Ammon's horn (tissue), 1 donor: ENCODE data around the gene FKBP6.
"Not testable (repeated sequence)": the region's sequence is repeated elsewhere in the genome, so short reads cannot be mapped to it uniquely, and the experiment has no call there.

Experiments used
- DNase-seq: peaks from one replicate; pipeline ENCODE4 v3.0.0-alpha.2; 2016; ENCODE audit warnings: low spot score

The FKBP6 gene

DNA sequence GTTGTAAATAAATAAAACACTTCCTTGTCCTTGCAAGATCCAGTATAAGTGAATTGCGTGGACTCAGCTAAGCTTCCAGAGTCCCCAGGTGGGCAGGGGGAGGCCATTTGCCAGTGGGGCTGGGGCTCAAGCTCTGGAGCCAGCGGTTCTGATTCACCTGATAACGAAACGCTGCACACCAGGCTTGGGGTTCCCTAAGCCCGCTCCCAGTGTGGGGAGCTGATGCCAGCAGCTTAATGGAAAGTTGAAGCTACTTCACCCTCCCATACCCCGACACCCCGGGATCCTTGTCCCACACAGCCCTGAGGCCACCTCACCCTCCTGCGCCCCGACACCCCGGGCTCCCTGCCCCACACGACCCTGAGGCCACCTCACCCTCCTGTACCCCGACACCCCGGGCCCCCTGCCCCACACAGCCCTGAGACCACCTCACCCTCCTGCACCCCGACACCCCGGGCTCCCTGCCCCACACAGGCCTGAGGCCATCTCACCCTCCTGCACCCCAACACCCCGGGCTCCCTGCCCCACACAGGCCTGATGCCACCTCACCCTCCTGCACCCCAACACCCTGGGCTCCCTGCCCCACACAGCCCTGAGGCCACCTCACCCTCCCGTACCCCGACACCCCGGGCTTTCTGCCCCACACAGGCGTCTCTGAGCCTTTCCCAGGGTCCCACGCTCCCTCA lies 30.8 kb downstream of the FKBP6 start:
- DNase-seq = peak; percentile 23

DNA sequence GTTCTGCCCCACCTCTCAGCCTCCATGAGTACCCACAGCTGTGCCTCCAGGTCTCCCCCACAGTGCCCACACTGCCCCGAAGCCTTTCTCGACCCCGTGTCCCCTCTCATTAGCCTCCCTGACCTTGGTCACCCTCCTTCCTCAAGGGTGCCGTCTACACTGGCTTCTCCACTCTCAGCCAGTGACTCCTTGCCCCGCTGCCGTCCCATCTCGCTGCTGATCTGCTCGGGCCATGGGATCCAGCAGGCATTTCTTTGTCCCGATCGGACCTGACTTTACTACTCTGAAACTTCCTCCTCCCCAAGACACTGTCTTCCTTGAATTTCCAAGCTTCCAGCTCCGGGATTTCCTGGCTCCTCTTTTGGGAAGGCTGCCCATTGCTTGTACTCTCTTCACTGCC lies 31.3 kb downstream of the FKBP6 start:
- DNase-seq = no peak

DNA sequence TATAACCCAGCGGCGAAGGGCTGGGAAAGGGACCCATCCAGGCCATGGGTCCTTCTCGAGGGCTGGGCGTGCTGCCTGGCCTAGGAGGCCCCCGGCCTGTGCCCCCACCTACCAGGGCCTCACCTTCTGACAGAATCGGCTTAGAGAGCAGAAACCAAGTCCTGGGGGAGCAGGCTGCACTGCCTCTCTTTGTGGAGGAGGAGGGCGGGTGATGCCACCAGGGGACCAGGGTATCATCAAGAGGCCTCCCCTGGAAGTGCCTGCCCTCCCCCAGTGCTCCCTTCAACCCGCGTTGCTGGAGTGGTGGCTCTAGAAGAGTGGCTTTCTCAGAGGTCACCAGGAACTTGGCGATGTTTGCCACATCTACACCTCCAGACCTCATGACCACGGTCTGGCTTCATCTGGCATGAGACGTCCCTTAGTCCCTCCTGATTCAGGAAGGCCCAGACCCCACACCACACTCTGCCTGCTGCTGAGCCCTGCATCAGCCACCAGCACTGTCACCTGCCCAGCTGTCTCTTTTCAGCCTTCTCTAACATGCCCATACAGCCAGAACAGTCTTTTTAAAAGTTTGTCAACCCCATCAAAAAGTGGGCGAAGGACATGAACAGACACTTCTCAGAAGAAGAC lies 31.9 kb downstream of the FKBP6 start:
- DNase-seq = no peak

DNA sequence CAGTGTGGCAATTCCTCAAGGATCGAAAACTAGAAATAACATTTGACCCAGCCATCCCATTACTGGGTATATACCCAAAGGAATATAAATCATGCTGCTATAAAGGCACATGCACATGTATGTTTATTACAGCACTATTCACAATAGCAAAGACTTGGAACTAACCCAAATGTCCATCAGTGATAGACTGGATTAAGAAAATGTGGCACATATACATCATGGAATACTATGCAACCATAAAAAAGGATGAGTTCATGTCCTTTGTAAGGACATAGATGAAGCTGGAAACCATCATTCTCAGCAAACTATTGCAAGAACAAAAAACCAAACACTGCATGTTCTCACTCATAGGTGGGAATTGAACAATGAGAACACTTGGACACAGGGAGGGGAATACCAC lies 32.6 kb downstream of the FKBP6 start:
- not testable (repeated sequence) for DNase-seq

DNA sequence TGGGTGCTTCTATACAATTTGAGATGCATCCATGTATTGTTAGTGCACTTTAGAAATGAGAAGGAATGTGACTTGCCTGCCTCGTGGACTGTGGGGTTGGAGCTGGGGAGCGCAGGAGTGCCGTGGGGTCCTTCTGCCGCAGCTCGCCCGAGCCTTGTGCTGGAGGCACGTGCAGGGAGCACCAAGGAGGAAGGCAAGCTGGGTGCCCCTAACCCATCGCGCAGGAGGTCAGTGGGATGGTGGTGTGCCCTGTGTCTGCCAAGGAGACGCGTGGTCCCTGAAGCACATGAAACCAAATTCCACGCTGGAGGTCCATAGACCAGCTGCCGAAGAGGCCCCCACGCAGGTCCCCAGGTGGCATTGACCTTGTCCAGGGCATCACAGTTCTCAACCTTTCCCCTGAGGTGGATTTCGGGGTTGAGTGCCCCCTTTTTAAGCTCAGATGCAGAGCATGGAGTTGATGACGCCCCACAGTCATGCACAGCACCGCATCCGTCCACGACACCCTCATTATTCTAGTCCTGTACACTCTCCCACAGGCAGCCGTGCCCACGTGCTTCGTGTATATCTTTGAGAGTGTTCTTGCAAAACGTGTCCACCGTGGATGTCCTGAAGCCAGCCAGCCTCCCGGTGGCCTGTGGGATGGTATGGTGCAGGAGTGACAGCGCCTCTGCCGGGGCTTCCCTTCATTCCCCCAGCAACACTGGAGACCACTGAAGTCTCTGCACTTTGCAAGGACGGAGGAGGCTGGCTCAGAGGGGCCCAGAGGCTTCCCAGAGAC lies 35.5 kb downstream of the FKBP6 start:
- no peak for DNase-seq

DNA sequence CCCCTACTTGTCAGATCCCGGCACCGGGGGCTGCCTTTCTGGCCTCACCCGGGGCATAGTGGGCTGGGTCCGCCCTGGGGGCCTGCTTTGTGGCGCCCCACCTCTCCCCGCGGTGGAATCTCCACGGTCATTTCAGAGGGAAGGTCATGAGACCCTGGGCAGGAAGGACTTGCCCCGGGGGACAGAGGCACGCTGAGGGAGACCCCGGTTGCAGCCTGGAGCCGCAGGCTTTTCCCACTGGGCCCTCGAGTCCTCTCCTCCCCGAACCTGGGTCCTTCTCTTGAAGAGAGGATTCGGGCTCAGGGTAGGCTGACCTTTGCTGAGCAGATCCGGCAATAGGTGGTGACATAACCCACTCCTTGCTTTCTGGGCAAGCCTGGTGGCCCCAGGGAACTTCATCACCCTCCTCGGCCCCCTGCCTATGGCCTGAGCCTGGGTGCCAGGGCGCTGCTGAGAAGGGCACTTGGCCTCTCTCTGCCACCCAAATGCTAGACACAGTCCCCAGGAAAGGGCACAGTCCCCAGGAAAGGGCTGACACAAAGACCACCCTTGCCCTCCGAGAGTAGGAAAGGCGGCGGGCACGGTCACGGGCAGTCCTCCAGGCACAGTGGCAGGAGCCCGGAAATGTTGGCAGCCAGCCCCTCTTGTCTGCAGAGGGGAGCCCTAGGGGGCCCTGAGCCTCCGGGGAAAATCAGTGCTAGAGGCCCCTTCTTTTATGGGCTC lies 36.2 kb downstream of the FKBP6 start:
- no peak for DNase-seq

DNA sequence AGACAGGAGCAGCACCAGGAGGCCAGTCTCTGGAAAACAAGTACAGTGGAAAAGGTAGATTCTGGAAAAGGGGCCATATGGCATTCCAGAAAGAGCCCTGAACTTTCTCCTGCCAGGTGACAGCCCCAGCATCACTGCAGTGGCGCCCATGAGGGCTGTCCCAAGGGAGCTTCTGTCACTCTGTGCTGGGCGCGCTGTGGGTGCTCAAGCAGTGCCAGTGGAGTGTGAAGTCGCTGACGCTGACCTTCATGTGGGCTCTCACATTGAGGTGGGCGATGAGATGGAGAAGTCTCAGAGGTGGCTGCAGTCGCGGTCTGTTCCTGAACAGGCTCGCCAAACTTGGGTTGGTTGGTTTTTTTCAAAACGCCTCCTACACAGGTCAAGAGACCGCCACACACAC lies 38.2 kb downstream of the FKBP6 start:
- no peak for DNase-seq

DNA sequence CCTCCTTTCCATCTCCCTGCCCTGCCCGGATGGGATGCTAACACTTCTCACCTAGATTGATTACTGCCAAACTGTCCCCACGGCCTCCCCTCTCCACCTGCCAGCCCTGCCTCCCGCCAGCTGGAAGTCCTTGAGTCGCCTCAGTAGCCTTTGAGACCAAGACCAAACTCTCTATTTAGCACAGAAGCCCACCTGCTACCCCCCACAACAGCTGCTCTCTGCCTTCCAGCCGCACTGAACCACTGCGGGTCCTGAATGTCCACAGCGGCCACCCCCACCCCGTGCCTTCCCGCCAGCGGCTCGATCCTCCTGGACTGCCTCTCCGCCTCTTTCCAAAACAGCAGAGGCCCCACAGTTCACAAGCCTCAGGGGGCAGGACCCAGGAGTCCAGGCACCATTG lies 39.0 kb downstream of the FKBP6 start:
- no peak for DNase-seq

DNA sequence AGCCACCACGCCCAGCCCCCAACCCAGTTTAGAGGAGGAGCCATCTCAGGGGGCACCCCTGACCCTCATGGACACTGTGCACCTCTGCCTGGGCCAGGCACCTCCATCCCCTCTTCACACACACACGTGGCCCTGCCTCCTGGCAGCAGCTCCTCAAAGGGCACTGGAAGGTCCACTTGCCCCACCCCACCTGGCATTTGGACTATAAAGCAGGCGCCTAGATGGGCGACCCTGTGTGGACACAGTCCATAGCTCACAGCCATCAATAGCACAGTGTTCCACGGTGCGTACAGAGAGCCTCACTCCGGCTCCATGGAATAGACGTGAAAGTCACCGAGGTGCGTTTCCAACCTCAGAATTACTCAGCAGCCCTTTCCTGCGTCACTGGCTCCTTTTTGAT lies 41.0 kb downstream of the FKBP6 start:
- no peak for DNase-seq

DNA sequence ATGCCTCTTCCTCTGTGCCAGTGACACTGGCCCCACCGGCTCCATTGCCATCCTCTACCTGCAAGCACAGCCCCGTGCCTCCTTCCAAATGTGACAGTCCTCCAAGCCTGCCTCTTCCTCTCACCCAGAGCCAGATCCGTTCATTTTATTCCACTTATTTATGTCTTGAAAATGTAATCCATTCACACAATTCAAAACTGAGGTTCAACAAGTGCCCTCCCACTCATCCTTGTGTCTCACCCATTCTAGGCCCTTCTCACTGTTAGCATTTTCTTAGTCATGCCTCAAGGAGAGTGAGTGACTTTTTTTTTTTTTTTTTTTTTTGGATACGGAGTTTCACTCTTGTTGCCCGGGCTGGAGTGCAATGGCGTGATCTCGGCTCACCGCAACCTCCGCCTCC lies 41.7 kb downstream of the FKBP6 start:
- DNase-seq = no peak

DNA sequence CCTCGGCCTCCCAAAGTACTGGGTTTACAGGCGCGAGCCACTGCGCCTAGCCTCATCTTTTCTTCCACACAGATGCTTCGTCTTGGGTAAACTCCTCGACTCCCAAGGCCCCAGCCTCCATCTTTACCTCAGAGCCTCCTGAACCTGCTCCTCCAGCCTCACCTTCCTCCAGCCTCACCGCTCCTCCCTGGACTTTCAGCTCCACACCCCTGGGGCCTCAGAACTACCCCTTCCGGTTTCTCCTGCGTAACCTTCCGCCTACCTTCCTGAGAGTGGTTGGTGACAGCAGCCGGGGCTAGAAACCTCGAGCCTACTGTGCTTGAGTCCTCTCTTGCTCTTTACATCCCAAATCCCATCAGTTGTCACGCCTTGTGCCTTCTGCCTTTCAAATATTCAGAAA lies 45.8 kb downstream of the FKBP6 start:
- DNase-seq = no peak

DNA sequence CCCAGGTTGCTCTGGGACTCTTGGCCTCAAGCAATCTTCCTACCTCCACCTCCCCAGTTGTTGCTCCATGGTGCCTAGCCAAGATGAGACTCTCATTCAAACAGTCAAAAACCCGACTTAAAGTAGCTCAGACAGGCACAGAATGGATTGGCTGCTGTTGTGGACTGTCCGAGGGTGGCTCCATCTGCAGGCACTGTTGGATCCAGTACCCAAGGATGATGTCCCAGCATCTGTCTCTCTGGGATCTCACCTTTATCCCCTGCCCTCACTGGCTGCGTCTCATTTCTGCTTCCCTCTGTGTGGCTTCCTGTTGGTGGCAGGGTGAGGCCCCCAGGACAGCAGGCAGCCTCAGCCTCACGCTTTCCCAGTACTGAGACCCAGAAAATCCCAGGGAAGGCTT lies 48.3 kb downstream of the FKBP6 start:
- DNase-seq = not testable (repeated sequence)

DNA sequence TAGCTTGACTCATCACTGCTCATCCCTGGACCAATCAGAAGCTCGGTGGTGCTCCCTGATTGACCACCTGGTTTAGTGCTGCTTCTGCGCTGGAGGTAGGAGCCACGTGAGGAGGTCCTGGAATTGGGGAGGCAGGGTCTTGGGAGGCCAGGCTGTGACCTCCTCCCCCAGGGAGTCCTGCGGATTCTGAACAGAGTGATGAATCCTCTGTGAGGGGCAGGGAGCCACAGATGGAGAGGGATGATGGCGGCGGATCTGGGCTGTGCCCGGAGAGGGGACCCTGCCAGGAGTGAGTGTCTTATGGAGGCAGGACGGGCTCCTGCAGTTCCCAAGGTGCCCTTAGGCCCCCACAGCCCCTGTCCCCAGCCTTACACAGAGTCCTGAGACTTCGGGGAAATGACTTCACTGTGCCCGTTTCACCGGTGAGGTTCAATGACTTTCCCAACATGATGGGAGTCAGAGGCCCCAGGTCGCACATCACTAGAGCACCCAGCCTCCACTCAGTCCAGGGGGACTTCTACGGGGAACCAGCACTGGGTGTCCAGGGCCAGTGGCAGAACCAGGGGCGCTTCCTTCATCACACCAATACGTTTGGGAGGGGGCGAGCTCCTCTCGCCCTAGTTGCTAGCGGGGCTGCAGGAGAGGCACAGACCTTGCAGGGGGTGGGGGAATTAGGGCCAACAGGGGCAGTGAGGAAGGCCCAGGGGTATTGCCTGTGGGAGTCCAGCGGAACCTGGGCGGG lies 48.9 kb downstream of the FKBP6 start:
- DNase-seq = no peak

DNA sequence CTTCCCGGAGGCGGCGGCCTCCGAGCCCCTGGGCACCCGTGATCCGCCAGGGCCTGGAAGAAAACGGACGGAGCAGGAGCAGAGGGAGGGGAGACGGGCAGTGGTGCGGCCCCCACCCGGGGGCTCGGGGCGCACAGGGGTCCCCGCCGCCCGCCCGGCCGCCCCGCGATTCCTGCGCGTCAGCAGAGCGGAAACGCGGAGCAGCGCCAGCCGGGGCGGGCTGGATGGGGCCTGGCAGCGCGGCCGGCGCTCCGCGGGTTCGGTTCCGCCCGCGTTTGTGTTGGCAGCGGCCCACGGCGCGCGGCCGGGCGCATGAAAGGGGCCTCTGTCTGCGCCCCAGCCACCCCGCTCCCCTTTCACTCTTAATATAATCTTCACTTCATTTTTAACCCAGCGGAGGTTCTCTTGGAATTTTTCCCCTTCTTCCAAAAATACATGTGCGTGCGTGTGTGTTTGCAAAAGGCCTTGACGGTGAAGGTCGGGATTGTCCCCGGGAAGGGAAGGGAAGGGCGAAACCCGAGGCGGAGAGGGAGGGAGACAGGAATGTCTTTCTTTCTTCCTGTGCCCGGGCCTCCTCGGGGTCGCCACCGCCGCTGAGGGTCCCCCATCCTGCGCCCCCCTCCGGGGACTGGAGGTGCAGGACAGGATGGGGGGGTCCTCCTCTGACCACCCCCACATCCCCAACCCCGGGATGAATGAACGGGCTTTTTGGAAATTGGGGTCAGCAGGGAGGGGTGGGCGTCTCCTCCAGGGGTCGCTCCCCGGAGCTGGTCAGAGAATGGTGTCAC lies 49.6 kb downstream of the FKBP6 start:
- not testable (repeated sequence) for DNase-seq

DNA sequence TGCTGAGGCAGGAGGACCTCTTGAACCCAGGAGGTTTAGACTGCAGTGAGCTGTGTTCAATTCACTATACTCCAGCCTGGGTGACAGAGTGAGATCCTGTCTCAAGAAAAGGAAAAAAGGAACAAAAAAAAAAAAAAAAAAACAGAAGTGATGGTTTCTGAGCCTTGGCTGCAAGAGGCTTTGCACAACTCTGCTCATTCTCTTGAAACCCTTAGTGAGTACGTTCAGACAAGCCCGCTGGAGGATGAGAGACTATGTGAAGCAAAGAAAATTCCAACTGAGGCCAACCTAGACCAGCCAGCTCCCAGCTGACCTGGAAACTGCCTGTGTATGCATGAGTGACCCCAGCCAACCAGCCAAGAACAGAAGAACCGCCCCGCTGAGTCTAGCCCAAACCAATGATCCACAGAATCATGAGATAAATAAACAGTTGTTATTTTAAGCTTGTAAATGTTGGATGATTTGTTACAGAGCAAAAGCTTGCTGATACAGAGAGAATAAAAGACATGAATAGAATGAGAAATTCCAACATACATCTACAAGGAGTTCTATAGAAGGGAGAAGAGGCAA lies 55.1 kb downstream of the FKBP6 start:
- DNase-seq = no peak

DNA sequence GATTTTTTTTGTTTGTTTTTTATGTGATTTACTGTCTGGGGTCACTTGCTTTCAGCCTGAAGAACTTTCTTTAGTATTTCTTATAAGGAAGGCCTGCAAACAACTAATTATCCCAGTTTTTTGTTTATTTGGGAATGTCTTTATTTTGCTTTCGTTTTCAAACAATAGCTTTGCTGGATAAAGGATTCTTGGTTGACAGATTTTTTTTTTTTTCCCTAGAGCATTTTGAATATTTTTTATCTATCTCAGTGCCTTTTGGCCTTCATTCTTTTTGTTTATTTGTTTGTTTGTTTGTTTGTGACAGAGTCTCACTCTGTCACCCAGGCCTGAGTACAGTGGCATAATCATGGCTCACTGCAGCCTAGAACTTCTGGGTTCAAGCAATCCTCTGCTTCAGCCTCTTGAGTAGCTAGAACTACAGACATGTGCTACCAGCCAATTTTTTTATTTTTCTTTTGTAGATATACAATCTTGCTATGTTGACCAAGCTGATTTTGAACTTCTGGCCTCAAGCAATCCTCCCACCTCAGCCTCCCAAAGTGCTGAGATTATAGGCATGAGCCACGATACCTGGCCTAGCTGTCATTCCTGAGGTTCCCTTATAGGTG lies 59.4 kb downstream of the FKBP6 start:
- no peak for DNase-seq

DNA sequence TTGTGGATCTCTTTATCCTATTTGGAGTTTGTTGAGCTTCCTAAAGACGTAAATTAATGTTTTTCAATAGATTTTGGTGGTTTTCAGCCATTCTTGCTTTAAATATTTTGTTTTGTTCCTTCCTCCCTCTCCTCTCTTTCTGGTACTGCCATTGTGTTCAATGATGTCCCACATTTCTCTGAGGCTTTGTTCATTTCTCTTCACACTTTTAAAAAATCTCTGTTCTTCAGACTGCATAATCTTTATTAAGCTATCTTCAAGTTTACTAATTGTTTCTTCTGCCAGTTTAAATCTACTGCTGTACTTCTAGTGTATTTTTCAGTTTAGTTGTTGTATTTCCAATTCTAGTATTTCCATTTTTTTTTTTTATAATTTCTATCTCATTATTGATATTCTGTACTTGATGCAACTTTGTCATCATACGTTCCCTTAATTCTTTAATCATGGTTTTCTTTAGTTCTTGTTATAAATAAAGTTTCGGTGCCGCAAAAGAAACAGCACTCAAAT lies 60.0 kb downstream of the FKBP6 start:
- DNase-seq = no peak

DNA sequence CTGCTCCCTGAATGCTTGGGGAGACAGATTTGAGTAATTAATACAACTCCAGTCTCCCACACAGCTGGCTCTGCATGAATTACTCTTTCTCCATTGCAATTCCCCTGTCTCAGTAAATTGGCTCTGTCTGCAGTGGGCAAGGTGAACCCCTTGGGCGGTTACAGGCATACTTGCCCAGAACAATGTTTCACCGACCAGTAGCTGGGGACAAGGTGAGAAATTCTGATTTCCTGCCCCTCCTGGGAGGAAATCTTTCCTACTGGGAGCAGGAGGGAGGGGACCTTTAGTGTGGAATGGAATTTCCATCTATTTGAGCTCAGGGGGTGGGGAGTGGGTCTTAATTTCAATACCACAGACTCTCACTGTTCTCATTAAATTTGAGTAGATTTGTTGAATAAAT lies 63.4 kb downstream of the FKBP6 start:
- no peak for DNase-seq

DNA sequence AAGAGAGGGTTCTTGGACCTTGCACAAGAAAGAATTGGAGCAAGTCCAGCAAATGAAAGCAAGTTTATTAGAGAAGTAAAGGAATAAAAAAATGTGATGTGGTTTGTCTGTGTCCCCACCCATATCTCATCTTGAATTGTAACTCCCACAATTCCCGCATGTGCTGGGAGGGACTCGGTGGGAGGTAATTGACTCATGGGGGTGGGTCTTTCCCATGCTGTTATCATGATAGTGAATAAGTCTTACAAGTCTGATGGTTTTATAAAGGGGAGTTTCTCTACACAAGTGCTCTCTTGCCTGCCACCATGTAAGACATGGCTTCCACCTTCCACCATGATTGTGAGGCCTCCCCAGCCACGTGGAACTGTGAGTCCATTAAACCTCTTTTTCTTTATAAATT lies 66.5 kb downstream of the FKBP6 start:
- no peak for DNase-seq
